SKM-1 treated with dmso at 0.1 percent for 144 hours (cell line): ENCODE results near the gene ZNF45.
"Not testable (repeated sequence)": the region's sequence is repeated elsewhere in the genome, so short reads cannot be mapped to it uniquely, and the experiment has no call there.

Source experiments
- DNase-seq: peaks from one replicate; lab custom pipeline; 2025; ENCODE audit not compliant: unreplicated experiment; lab: John Stamatoyannopoulos, UW

Gene ZNF45

DNA sequence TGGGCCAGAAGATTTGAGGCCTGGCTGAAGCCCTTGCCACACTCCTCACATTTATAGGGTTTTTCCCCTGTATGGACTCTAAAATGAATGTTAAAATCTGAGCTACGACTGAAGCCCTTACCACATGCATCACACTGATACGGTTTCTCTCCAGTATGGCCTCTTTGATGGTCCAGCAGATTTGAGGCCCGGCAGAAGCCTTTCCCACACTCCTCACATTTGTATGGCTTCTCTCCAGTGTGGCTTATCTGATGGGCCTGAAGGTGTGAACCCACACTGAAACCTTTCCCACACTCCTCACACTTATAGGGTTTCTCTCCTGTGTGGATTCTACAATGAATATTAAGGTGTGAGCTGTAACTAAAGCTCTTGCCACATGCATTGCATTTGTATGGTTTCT lies 21.0 kb downstream of the ZNF45 start:
- DNase-seq = no peak

DNA sequence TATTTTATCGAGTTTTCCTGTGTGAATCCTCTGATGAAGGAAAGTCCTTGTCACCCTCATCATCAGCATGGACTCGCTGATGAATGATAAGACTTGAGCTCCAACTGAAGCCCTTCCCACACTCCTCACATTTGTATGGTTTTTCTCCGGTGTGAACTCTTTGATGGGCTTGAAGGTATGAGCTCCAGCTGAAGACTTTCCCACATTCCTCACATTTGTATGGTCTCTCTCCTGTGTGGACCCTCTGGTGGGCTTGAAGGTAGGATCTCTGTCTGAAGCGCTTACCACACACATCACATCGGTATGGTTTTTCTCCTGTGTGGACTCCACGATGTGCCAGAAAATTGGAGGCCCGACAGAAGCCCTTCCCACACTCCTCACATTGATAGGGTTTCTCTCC lies 21.7 kb downstream of the ZNF45 start:
- no peak for DNase-seq

DNA sequence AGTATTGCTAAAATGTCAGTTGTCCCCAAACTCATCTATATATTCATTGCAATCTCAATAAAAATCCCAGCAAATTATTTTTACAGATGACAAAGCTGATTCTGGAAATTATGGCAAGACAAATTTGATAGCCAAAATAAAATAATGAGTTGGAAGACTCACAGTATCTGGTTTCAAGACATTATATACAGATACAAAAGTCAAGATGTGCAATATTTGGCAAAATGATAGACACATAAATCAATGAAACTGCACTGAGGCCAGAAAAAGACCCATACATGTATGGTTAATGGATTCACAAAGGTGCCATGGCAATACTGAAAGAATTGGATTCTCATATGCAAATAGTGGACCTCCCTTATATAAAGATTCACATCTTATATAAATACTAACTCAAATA lies 24.2 kb downstream of the ZNF45 start:
- no peak for DNase-seq

GRCh38 chr19:43908659-43909058 lies 26.4 kb downstream of the ZNF45 start:
- no peak for DNase-seq

- no peak for DNase-seq
Observed at GRCh38 chr19:43906774-43907173, 28.3 kb downstream of the ZNF45 start.

DNA sequence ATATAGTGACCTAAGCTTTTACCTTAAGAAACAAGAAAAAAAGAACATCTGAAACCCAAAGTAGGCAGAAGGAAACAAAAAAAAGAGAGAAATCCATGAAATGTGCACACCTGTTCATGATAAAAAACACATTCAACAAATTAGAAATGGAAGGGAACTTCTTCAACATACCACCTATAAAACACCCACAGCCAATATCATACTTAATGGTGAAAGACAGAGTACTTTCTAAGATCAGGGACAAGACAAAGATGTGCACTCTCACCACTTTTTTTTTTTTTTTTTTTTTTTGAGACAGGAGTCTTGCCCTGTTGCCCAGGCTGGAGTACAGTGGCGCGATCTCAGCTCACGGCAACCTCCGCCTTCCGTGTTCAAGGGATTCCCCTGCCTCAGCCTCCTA lies 29.2 kb downstream of the ZNF45 start:
- DNase-seq = no peak

- no peak for DNase-seq
Observed at GRCh38 chr19:43902399-43902798, 32.7 kb downstream of the ZNF45 start.

DNA sequence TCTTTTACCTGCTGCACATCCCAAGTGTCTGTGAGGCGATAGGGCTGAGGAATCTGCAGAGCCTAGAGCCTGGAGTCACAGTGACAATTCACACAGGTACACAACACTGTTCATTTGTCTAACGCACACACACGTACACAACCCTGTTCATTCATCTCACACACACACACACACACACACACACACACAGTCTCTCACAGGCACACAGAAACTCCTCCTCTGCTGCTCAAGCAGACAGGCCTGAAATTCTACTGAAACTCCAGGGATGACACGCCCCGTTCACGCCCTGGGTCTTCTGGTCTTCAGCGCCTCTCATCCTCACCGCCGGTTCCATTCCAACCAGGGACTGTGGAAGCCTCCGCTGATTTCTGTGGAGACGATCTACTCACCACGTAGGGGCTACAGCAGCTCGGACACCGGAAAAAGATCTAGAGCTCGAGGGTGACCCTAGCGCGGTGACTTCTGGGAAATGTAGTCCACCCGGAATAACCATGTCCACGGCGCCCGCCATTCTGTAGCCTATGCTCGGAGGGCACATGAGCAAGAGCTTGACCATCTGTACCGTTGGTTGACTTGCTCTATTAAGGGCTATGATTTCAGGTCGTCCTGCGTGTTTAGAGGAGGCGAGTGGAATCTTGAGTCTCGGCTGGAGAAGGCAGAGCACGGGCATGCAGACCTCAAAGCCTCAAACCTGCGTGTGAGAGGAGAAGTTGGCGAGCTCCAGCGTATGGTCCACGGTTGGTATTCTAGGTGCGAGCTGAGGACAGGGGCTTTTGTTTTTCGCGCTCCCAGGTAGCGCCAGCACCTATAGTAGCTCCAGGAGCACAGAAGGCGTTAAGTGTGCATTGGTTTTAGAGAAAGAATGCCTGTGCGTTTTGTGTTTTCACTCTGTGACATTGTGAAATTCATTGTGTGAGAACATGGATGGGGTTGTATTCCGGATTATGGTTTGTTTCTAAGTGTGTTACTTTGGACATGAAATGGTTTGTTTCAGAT lies 33.4 kb downstream of the ZNF45 start:
- DNase-seq = no peak

DNA sequence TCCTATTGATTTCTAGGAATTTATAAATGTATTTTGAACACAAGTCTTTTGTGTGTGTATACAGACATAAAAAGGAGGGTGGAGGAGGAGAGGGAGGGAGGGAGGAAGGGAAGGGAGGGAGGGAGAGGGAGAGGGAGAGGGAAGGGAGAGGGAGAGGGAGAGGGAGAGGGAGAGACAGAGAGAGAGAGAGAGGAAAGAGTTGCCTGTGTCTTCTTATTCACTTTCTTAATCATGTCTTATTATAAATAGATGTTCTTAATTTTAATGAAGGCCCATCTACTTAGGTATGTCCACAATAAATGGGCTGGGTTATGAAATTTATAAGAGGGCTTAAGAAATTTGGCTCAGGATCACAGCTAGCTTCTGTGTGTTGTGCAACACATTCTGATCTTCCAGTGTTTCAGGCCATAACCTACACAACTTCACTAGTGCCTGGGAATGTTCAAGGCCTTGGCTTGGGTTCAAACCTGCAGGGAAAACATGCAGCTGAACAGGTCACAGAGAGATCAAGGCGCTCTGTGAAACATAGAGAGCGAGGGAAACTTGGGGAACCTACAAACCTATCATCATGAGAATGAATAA lies 39.3 kb downstream of the ZNF45 start:
- no peak for DNase-seq

DNA sequence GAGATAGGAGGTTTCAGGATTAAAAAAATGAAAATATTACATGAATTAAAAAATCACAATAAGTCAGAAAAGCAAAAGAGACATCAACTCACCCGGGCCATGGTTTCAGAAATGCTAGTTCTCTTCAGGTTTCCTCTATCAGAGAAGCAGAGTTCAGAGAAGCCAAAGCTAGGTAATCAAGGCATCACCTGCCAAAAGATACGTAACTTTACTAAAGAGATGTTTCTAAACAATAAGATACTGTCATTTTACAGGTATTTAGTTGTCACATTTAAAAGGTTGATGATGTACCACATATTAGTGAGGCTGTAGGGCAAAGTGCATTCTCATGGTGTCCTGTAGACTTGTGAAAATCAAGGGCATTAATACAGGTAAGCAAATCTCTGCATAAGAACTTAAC lies 51.2 kb downstream of the ZNF45 start, which contains the start of gene ZNF404:
Gene ZNF404, minus strand, starts transcription at position 101 of the 400 bp plus-strand sequence.
- DNase-seq = no peak

- no peak for DNase-seq
Observed at GRCh38 chr19:43880483-43880882, 54.6 kb downstream of the ZNF45 start.

DNA sequence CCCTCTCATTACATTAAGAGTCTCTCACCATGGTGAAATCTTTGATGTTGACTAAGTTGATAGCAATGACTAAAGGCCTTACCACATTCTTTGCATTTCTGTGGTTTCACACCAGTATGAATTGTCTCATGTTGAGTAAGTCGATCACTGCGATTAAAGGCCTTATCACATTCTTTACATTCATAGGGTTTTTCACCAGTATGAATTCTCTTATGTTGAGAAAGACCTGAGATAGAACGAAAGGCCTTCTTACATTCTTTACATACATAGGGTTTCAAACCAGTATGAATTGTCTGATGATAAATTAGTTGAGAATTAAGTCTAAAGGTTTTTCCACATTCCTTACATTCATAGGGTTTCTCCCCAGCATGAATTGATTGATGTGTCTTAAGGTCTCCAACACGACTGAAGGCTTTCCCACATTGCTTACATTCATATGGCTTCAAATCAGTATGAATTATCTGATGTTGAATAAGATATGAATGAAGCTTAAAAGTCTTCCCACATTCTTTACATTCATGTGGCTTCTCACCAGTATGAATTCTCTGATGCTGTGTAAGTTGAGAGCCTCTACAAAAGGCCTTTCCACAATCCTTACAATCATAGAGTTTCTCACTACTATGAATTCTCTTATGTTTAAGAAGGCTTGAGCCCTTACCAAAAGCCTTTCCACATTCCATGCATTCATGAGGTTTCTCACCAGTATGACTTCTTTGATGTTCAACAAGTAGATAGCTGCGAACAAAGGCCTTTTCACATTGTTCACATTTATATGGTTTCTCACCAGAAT lies 62.3 kb downstream of the ZNF45 start:
- DNase-seq = no peak

- DNase-seq = not testable (repeated sequence)
Observed at GRCh38 chr19:43866923-43867322, 68.2 kb downstream of the ZNF45 start.
